Measurements from ENCODE around the gene DDIT4.

DNA sequence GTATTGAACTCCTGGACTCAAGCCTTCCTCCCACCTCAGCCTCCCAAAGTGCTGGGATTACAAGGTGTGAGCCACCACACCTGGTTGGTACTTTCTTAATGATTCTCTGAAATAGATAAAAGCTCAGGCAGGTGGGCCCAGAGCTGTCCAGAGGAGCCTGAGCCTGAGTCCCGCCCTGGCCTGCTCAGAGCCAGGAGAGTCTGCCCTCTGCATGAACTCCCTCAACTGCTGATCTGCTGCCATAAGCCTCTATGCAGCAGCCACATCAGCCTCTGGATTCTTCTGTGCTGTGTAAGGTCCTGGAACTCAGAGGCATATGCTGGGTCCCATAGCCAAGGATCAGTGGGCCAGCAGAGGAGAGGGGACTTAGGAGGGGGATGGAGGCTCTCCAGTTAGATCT, 23.1 kb upstream of the DDIT4 start:
- TF ChIP-seq CTCF (IDR thresholded peaks at IDR 0.05) (no peak), POLR2A (IDR thresholded peaks at IDR 0.05) (no peak)

Measured in lower leg skin (tissue), 3 donors.